ENCODE measurements around the gene SYT12.

GRCh38 chr11:67052891-67053290, 30.0 kb downstream of the SYT12 start:
- no peak for TF ChIP-seq EZH2phosphoT487 (IDR thresholded peaks at IDR 0.05; ENCODE audit: low read depth)
- no peak for TF ChIP-seq CTCF (IDR thresholded peaks at IDR 0.05; ENCODE audit: low read depth, low read length)

Data from OCI-LY3 (cell line).